ENCODE measurements around the gene MAN1B1.

DNA sequence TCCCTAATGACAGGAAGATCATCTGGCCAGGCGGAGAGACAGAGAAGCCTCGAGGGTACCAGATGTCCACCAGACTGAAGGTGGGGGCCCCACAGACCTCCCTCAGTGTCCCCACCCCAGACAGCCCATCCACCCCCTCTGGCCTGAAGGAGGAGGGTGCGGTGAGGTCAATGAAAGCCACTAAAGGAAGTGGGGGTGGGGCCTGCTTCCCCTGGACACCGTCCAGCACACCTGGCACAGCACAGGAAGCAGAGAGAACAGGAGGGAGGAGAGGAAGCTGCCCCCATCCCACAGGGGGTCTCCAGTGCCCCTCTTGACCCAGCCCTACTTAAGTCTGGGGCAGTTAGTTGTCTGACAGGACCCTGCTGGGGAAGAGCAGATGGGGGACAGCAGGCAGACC lies 71.8 kb downstream of the MAN1B1 start:
- TF ChIP-seq, protein P1, sequence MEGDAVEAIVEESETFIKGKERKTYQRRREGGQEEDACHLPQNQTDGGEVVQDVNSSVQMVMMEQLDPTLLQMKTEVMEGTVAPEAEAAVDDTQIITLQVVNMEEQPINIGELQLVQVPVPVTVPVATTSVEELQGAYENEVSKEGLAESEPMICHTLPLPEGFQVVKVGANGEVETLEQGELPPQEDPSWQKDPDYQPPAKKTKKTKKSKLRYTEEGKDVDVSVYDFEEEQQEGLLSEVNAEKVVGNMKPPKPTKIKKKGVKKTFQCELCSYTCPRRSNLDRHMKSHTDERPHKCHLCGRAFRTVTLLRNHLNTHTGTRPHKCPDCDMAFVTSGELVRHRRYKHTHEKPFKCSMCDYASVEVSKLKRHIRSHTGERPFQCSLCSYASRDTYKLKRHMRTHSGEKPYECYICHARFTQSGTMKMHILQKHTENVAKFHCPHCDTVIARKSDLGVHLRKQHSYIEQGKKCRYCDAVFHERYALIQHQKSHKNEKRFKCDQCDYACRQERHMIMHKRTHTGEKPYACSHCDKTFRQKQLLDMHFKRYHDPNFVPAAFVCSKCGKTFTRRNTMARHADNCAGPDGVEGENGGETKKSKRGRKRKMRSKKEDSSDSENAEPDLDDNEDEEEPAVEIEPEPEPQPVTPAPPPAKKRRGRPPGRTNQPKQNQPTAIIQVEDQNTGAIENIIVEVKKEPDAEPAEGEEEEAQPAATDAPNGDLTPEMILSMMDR (IDR thresholded peaks at IDR 0.05; ENCODE audit: low read length), result no peak
- TF ChIP-seq EZH2 (optimal IDR thresholded peaks at IDR 0.05; ENCODE audit: low read depth, low read length), result no peak
- no peak for TF ChIP-seq EZH2phosphoT487 (IDR thresholded peaks at IDR 0.05; ENCODE audit: low read length)

Data from MM.1S (cell line).